PFSK-1 (cell line): ENCODE data around the gene SNX33.

Experiments used
- POLR2AphosphoS5 ChIP-seq: IDR thresholded peaks from 2 replicates; pipeline ENCODE4 v1.6.1; 2012; ENCODE audit warnings: low read depth, mild to moderate bottlenecking, control low read depth, low read length, moderate library complexity
- SIN3A ChIP-seq: IDR thresholded peaks from 2 replicates; pipeline ENCODE4 v1.6.1; 2012; ENCODE audit warnings: mild to moderate bottlenecking, low read length, moderate library complexity, borderline replicate concordance; ENCODE audit not compliant: insufficient read depth

DNA sequence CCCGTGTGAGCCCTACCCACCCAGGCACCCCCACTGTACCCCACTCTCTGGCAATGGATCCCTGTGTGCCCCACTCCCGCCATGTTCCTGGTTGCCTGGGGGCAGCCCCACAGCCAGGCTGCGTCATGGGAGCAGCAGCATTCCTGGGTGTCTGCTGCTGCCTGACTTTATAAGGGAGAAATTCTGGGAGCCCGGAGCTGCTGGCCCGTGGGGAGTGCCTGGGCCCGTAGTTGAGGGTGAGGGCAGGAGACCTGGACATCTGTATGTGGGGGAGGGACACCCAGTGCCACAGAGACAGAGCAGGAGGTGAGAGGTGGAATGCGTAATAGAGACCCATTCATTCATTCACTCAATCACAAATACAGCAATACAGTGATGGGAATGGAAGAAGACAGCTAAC is 49.8 kb downstream of the SNX33 start:
- no peak for TF ChIP-seq POLR2AphosphoS5
- TF ChIP-seq SIN3A = no peak
